Endodermal cell (in vitro differentiated cells): ENCODE data around the gene LCN9. TPM values are rescaled to one million over a fixed set of nuclear protein-coding genes. Genes with fewer than 3 reads are reported as not detected.

Experiments
- DNase-seq: peaks from one replicate; pipeline ENCODE4 v3.0.0-alpha.2; 2017
- H3K27ac ChIP-seq: 2 replicates; pipeline ENCODE4 v1.5.1; 2013; ENCODE audit warnings: mild to moderate bottlenecking, low read depth, low read length, moderate library complexity
- H3K27me3 ChIP-seq: 2 replicates; pipeline ENCODE4 v1.6.1; 2013; ENCODE audit warnings: mild to moderate bottlenecking, low read length, moderate library complexity; ENCODE audit not compliant: insufficient read depth, control insufficient read depth, poor library complexity, severe bottlenecking
- H3K36me3 ChIP-seq: 2 replicates; pipeline ENCODE4 v1.7.0; 2013; ENCODE audit warnings: mild to moderate bottlenecking, low read length, moderate library complexity; ENCODE audit not compliant: control insufficient read depth, insufficient read depth
- H3K4me1 ChIP-seq: one replicate; pipeline ENCODE4 v1.7.0; 2013; ENCODE audit warnings: low read length; ENCODE audit not compliant: control insufficient read depth, insufficient read depth
- H3K4me3 ChIP-seq: 2 replicates; pipeline ENCODE4 v1.5.1; 2013; ENCODE audit warnings: mild to moderate bottlenecking, low read length, moderate library complexity
- H3K9ac ChIP-seq: 2 replicates; pipeline ENCODE4 v1.6.1; 2013; ENCODE audit warnings: mild to moderate bottlenecking, low read length, moderate library complexity; ENCODE audit not compliant: poor library complexity, severe bottlenecking; ENCODE audit errors: extremely low read depth
- H3K9me3 ChIP-seq: 2 replicates; pipeline ENCODE4 v1.6.1; 2013; ENCODE audit warnings: mild to moderate bottlenecking, low read length, moderate library complexity; ENCODE audit not compliant: control insufficient read depth
- H3K27ac Mint-ChIP-seq: 2 replicates; pipeline ENCODE4 v1.8.0; 2020; ENCODE audit warnings: mixed read lengths
- H3K27me3 Mint-ChIP-seq: 2 replicates; pipeline ENCODE4 v1.8.0; 2021; ENCODE audit warnings: mild to moderate bottlenecking, mixed read lengths; ENCODE audit not compliant: insufficient read depth
- H3K36me3 Mint-ChIP-seq: 2 replicates; pipeline ENCODE4 v1.8.0; 2020; ENCODE audit warnings: low read depth, mixed read lengths
- H3K4me1 Mint-ChIP-seq: 2 replicates; pipeline ENCODE4 v1.8.0; 2020; ENCODE audit warnings: mixed read lengths
- H3K4me3 Mint-ChIP-seq: 2 replicates; pipeline ENCODE4 v1.8.0; 2020; ENCODE audit warnings: mild to moderate bottlenecking, moderate library complexity, mixed read lengths
- H3K9me3 Mint-ChIP-seq: 2 replicates; pipeline ENCODE4 v1.8.0; 2020; ENCODE audit warnings: mild to moderate bottlenecking, mixed read lengths
- WGBS, 2 experiments: methylation state at CpG; one replicate each; pipeline versions ENCODE4 v1.1.5 to v1.1.7; 2013; ENCODE audit warnings: missing lambda C conversion rate in 2 of 2, mixed read lengths in 1 of 2; ENCODE audit not compliant: insufficient coverage in 1 of 2, insufficient read length in 1 of 2; 5-methylcytosine and 5-hydroxymethylcytosine counted together
- total RNA-seq, 2 donors: library from RNA; stranded (reverse); fragmentation: NEBNext Ultra II Directional in 1 of 2; extraction: Animal tissue kit (Norgen Biotek cat#: 25700) in 1 of 2; gene quantifications; 2 replicates in 1 of 2; 3 replicates in 1 of 2; pipeline ENCODE4 v1.2.1, GENCODE V29; 2021
- TF ChIP-seq, protein P1 (sequence below): fragments of 200-600 bp; sonication (generic); conservative IDR thresholded peaks from 2 replicates; pipeline ENCODE4 v1.5.0; 2021; ENCODE audit warnings: antibody characterized with exemption, mild to moderate bottlenecking

The LCN9 gene
- total RNA-seq, 2 donors from 2014 or later, result 0.46 to 10.7 TPM

DNA sequence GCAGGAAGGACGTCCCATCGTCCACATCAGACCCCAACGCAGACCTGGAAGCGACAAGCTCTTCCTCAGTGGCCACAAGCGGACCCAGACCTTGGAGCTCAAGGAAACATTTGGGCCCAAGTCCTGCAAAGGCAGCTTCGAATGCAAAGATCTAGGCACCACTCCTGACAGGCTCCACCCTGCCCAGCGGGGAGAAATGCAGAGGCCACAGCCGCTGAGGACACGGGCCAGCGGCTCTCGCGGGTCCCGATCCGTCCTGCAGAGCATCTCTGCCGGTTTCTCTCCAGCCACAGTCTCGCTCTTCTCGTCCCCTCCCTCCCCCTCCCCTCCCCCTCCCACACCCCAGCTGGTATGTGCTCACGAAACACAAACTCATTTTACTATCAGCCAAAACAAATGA lies 31.3 kb downstream of the LCN9 start:
- H3K4me1 Mint-ChIP-seq, result no peaks in the 10 kb centered on the region
- no peaks in the 10 kb centered on the region for H3K36me3 Mint-ChIP-seq
- TF ChIP-seq, protein P1, sequence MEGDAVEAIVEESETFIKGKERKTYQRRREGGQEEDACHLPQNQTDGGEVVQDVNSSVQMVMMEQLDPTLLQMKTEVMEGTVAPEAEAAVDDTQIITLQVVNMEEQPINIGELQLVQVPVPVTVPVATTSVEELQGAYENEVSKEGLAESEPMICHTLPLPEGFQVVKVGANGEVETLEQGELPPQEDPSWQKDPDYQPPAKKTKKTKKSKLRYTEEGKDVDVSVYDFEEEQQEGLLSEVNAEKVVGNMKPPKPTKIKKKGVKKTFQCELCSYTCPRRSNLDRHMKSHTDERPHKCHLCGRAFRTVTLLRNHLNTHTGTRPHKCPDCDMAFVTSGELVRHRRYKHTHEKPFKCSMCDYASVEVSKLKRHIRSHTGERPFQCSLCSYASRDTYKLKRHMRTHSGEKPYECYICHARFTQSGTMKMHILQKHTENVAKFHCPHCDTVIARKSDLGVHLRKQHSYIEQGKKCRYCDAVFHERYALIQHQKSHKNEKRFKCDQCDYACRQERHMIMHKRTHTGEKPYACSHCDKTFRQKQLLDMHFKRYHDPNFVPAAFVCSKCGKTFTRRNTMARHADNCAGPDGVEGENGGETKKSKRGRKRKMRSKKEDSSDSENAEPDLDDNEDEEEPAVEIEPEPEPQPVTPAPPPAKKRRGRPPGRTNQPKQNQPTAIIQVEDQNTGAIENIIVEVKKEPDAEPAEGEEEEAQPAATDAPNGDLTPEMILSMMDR, result no peak
- Histone ChIP-seq H3K4me3 (no peak overlapping the region), H3K9ac (no peak overlapping the region), H3K9me3 (no peaks in the 10 kb centered on the region), H3K27me3 (no peaks in the 10 kb centered on the region), H3K36me3 (no peaks in the 10 kb centered on the region), H3K27ac (no peak overlapping the region), H3K4me1 (no peaks in the 10 kb centered on the region)
- H3K27me3 Mint-ChIP-seq, result no peaks in the 10 kb centered on the region
- no peak overlapping the region for H3K27ac Mint-ChIP-seq
- WGBS, 2 experiments, result 81 to 88% methylated on average over 7 to 18 of the region's 18 CpGs
- no peak for DNase-seq
- H3K9me3 Mint-ChIP-seq, result no peaks in the 10 kb centered on the region
- no peak overlapping the region for H3K4me3 Mint-ChIP-seq

DNA sequence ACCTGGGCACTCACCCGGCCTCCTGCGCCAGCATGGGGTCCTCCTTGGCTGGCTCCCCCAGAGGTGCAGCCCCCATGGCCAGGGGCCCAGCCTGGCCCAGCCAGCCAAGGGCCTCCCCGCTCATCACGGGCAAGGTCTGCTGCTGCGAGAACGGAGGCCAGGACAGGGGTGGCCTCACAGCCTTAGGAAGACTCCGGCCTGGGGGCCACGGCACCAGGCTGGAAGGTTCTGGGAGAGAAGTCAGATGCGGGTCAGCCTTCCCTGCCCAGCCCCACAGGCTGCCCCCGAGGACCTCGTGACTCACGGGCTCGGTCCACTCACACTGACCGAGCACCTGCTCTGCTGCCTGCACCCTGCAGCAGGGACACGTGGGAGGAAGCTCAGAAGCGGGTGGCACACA lies 31.9 kb downstream of the LCN9 start:
- Mint-ChIP-seq H3K9me3 (no peaks in the 10 kb centered on the region), H3K27ac (no peak overlapping the region), H3K4me1 (no peaks in the 10 kb centered on the region), H3K27me3 (no peaks in the 10 kb centered on the region), H3K4me3 (no peak overlapping the region), H3K36me3 (no peaks in the 10 kb centered on the region)
- no peaks in the 10 kb centered on the region for H3K27me3 ChIP-seq
- TF ChIP-seq, protein P1, result no peak
- H3K9ac ChIP-seq, result no peak overlapping the region
- no peaks in the 10 kb centered on the region for H3K36me3 ChIP-seq
- 91 to 95% methylated on average over 9 to 16 of the region's 16 CpGs for WGBS, 2 experiments
- DNase-seq, result no peak
- H3K9me3 ChIP-seq, result no peaks in the 10 kb centered on the region
- no peak overlapping the region for H3K4me3 ChIP-seq
- H3K27ac ChIP-seq, result no peak overlapping the region
- H3K4me1 ChIP-seq, result no peaks in the 10 kb centered on the region

DNA sequence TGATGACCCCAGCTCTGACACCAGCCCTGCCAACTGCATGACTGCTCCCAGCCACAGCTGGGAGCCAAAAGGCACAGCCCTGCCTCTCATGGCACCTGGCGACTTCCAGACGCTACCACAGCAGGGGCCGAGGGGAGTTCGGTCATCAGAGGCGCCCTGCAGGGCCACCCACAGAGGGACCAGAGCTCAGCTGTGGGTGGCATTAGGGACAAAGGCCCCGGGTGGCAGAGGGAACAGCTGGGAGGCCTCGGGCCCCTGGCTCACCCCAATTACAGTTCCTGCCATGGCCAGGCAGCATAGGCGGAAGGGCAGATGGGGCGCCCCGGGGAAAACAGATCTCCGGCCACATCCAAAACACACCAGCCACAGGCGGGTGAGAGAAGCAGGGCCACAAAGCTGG lies 32.5 kb downstream of the LCN9 start:
- no peak overlapping the region for H3K4me3 Mint-ChIP-seq
- H3K36me3 Mint-ChIP-seq, result no peaks in the 10 kb centered on the region
- Histone ChIP-seq H3K27ac (no peak overlapping the region), H3K36me3 (no peaks in the 10 kb centered on the region), H3K4me3 (no peak overlapping the region), H3K27me3 (no peaks in the 10 kb centered on the region), H3K4me1 (no peaks in the 10 kb centered on the region), H3K9me3 (no peaks in the 10 kb centered on the region), H3K9ac (no peak overlapping the region)
- no peaks in the 10 kb centered on the region for H3K4me1 Mint-ChIP-seq
- WGBS, 2 experiments, result 94 to 95% methylated on average over 9 to 12 of the region's 12 CpGs
- H3K27me3 Mint-ChIP-seq, result no peaks in the 10 kb centered on the region
- H3K27ac Mint-ChIP-seq, result no peak overlapping the region
- TF ChIP-seq, protein P1, result no peak
- no peaks in the 10 kb centered on the region for H3K9me3 Mint-ChIP-seq
- no peak for DNase-seq
